ENCODE measurements around the gene FSIP1. TPM values are rescaled to one million over a fixed set of nuclear protein-coding genes. Genes with fewer than 3 reads are reported as not detected.

FSIP1 gene
- total and polyA plus RNA-seq, 9 of the 15 experiments (the other 6 are each of a cell fraction or from before 2014, with no cell fraction given), result 0.07 to 0.51 (median 0.29) TPM

- TF ChIP-seq, protein P1, sequence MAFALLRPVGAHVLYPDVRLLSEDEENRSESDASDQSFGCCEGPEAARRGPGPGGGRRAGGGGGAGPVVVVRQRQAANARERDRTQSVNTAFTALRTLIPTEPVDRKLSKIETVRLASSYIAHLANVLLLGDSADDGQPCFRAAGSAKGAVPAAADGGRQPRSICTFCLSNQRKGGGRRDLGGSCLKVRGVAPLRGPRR (CRISPR knock-in tag; IDR thresholded peaks at IDR 0.05), result no peak
- TF ChIP-seq MIER1 (IDR thresholded peaks at IDR 0.05; ENCODE audit: low read depth) (no peak), ZNF778 (CRISPR knock-in tag; IDR thresholded peaks at IDR 0.05) (no peak), SRSF9 (IDR thresholded peaks at IDR 0.05; ENCODE audit: borderline replicate concordance, low read depth, low read length) (no peak), ELF4 (CRISPR knock-in tag; IDR thresholded peaks at IDR 0.05) (no peak)
- TF ChIP-seq, protein P2, sequence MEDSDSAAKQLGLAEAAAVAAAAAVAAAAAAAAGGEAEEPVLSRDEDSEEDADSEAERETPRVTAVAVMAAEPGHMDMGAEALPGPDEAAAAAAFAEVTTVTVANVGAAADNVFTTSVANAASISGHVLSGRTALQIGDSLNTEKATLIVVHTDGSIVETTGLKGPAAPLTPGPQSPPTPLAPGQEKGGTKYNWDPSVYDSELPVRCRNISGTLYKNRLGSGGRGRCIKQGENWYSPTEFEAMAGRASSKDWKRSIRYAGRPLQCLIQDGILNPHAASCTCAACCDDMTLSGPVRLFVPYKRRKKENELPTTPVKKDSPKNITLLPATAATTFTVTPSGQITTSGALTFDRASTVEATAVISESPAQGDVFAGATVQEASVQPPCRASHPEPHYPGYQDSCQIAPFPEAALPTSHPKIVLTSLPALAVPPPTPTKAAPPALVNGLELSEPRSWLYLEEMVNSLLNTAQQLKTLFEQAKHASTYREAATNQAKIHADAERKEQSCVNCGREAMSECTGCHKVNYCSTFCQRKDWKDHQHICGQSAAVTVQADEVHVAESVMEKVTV (CRISPR knock-in tag; IDR thresholded peaks at IDR 0.05), result no peak
Observed at GRCh38 chr15:39573287-39573686, 209.4 kb downstream of the FSIP1 start (continued).

DNA sequence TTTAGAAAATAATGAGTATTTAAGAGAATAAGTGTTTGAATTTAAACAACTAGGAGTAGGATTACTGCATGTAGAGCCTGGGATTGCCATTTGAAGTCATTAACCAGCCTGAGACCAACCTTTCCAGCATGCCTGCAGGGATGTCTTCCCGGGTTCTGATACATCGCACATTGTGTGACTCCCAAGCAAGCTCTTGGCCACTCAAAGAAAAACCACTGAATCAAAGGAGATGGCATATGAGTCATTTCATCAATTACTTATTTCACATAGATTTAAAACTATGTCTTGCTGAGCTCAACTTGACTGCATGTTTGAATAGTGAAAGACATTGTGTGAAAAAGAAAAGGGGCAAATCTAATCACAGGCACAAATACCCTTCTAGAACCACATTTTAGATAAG, 216.8 kb downstream of the FSIP1 start:
- Histone ChIP-seq H3K4me1 (replicated peaks in 1 of 2; ENCODE audit: control insufficient read depth in 2 of 2, insufficient read depth in 2 of 2, low read length in 2 of 2) (no peaks in the 10 kb centered on the region; a peak in 1 of 5 replicates), H4K20me1 (replicated peaks; ENCODE audit: control insufficient read depth, insufficient read depth, low read length) (no peaks in the 10 kb centered on the region), H3K79me2 (ENCODE audit: control insufficient read depth, insufficient read depth, low read length) (no peaks in the 10 kb centered on the region), H3K9ac (ENCODE audit: insufficient read depth in 1 of 2, low read depth in 2 of 2, low read length in 2 of 2) (no peak overlapping the region), H3K4me2 (ENCODE audit: insufficient read depth, low read length) (no peak overlapping the region), H3K27me3 (ENCODE audit: control insufficient read depth in 2 of 2, insufficient read depth in 2 of 2, low read length in 2 of 2) (peaks cover 16 to 29% of the 10 kb centered on the region in 2 experiments), H2AFZ (ENCODE audit: low read depth, low read length) (no peak overlapping the region), H3K9me1 (ENCODE audit: control insufficient read depth, insufficient read depth, low read length) (no peaks in the 10 kb centered on the region), H3K4me3 (no peak overlapping the region), H3K36me3 (ENCODE audit: control insufficient read depth, insufficient read depth, low read length) (no peaks in the 10 kb centered on the region), H3K27ac (ENCODE audit: extremely low read depth, low read depth, low read length) (no peak overlapping the region), H3K9me3 (replicated peaks; ENCODE audit: control insufficient read depth, insufficient read depth, low read depth, low read length) (no peaks in the 10 kb centered on the region)
- WGBS (ENCODE audit: insufficient coverage, low coverage, missing lambda C conversion rate), result 4% methylated on average over 2 of the region's 2 CpGs
- DNase-seq (ENCODE audit: extremely low read depth in 1 of 4, low spot score in 3 of 4) (no peak), FAIRE-seq (no peak), ATAC-seq (no peak)
- in situ Hi-C loops (cut with MboI) (no loop called here), intact Hi-C loops (cut with micrococcal nuclease) (loop anchor here (10.0 kb wide), 1 partner anchor 111 kb away; no protein-coding TSS in a partner anchor)
- ChIA-PET POLR2A (no interaction called here), CTCF (ENCODE audit: low intra/inter-chr PET ratio) (no interaction called here)
- no TSS peak for BruUV-seq (replicated peaks)
- TF ChIP-seq EP400 (IDR thresholded peaks at IDR 0.05), result no peak
- TF ChIP-seq, protein P3, sequence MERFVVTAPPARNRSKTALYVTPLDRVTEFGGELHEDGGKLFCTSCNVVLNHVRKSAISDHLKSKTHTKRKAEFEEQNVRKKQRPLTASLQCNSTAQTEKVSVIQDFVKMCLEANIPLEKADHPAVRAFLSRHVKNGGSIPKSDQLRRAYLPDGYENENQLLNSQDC (CRISPR knock-in tag; IDR thresholded peaks at IDR 0.05), result no peak

Data from K562 (cell line).